ENCODE data around the gene WNT1.

Gene WNT1

DNA sequence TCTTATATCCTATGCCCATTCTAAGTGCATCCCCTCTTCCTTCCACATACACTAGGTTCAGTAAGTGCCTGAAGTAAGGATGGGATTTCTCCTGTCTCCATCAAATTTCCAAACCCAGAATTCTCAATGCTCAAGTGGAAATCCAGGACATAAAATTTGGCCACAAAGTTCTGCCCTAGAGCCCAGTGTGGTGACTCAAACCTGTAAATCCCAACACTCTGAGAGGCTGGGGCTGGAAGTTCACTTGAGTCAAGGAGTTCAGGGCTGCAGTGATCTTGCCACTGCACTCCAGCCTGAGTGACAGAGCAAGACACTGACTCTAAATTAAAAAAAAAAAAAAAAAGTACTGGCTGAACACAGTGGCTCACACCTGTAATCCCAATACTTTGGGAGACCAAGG, 16.3 kb upstream of the WNT1 start:
- no peak for DNase-seq

DNA sequence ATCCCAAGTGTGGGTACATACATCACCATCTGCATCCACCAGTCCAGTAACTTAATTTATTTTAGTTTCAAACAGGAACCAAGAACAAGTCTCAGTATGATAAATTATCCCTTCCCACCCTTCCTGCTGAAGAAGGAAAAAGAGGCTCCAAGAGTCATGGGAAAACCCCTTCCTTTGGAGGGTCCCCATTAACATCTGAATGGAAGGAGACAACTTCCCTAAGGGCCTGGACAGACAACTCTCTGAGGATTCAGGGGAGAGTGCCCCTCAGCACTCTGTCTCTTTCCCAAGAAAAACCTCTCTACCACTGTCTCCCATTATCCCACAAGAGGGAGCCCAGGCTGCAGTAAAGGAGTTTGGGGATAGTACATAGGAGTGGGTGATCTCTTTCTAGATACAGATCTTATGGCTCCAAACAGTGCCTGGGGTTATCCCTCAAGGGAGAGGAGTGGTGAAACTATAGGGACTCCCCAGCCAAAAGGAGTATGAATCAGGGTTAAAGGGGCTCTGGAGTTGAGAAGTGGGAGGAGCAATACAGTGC, 12.8 kb upstream of the WNT1 start:
- DNase-seq: no peak

DNA sequence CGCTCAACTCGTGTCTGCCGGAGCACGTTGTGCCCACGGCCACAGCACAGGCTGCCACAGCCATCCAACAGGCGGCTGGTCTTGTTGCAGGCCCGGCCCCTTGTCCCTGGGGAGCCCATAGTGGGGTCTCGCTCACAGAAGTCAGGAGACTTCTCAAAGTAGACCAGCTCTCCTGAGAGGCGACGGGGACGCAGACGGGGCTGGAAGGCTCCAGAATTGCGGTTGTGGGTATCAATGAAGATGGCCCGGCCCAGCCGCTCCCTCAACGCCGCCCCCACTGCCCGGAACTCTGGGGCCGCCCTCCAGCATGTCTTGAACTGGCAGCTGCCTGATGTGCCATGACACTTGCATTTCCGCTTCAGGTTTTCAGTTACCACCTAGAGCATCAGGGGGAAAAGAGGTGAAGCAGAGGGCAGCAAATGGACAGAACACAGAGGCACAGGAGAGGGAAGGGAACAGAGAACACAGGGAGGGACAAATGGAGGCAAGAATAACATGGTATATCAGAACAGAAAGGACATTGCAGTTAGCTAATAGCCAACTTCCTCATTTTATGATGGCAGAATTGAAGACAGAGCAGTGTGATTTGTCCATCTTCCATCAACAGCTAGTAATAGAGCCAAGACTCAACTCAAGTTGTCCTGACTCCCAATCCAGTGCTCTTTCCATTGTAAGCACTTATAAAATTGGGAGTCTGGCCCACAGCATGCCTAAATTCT, 11.8 kb upstream of the WNT1 start:
- DNase-seq: no peak

DNA sequence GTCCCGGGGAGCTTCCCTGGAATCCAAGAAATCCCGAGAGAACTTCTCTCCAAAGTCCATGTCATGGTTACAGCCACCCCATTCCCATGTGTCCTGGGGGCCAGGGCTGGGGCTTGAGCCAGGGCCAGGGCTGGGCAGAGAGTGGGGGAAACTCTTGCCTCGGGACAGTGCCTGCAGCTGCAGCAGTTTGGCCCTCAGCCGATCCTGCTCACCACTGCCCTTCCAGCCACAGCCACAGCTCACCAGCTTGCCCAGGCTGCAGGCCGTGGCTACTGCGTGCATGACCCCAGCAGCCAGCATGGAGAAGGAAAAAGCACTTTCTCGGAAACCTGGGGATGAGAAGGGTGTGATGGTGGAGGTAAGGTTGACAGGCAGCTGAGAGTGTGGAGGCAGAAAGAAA, 10.1 kb upstream of the WNT1 start:
- DNase-seq: no peak

DNA sequence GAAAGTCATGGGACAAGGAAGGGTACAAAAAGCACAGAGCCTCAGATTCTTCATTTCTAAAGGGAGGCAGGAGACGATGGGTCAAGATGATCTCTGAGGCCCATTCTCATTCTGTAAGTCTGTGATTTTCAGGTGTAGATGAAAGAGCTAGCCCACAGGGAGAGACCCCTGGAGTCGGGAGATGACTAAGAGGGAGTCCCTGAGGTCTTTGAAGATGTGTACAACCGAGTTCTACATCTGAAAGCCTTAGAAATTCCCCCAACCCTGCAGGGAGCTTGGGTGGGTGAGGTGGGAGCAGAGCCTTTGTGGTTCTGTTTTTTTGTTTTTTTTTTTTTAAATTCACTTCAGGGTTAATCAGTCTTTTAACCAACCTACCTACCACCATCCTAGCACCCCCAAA, 9.7 kb upstream of the WNT1 start:
- no peak for DNase-seq

DNA sequence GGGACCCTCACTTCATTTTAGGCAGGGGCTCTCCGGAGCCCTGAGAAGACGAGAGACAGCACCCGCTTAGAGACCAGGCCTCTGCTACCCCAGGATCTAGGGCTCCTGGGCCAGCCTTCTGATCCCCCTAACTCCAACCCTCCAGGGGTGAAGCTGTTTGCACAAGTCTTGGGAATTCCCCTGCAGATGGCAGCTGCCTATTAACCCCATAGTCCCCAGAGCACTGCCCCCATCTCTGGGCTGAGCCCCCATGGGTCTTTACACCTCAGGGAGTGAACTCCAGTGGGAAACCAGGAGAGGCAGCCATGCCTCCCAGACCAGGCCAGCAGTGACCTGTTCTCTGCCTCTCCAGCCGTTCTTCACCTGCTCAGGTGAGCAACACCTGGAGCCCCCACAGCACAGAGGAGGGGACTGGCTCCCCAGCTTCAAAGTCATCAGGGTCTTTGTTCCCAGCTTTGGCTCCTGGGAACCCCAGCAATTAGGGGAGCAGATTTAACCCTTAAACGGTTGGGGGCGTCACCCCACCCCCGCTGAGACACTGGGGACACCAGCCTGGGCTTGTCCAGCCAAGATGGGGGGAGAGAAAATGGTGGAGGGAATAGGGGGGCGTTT, 8.9 kb upstream of the WNT1 start:
- no peak for DNase-seq

DNA sequence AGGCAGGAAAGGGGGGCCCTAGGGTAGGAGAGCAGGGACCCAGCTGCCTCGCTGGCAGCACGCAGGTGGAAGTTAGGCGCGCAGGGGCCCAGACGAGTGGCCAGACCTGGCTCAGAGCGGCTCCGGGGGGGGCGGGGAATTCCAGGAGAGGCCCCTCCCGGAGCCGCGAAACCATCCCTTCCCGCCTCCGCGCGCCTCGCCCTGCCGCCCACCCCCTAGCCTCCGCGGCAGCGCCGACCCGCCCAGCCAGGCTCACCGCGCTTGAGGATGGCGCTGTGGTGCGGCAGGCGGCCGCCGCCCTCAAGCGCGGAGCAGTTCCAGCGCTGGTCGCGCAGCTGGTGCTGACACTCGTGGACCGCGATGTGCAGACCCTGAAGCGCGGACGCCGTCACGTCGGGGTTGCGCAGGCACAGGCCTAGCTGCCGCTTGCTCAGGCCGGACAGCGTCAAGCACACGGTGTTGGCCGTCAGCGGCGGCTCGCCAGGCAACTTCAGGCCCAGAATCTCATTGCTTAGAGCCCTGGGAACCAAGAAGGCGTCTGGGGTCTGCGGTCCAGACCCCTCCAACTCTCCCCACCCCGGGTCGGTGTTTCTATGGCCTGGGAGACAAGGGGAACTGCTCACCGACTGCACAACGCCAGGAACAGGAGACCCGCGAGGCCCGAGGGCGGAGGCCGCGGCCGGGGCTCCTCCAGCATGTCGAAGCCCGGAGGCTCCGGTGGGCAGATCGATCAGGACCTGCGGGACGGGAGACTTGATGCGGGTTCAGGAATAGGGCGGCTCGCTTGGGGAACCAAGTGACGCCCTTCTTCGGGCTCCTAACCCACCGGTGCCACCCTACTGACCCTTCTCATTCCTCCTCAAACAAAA, 8.1 kb upstream of the WNT1 start:
- DNase-seq: peak; percentile 58 to 66

DNA sequence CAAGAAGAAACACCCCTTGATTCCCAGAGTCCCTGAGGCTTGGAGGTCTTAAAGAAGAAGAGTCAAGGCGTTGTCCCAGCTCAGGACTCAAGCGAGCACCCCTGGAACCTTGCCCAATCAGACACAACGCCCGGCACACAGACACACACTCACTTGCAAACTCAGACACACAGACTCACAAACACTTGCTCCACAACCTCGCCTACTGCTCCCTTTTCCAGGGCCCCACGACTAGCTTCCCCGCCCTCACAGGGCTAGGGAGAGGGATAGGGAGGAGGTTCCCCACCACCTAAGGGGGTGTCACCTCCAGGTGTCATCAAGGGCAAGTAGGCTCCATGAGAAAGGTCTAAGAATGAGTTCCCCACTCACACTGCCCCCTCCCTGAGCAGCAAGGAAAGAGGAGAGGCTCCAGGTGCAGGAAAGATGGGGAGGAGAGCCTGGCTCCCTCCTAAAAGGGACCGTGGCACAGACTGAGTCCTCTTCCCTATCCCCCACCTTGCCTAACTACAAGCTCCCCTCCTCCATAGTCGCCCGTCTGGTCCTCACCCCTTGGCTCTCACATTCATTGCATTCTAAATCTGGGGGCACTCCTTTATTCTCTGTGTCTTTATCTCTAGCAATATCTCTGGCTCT, 7.3 kb upstream of the WNT1 start:
- no peak for DNase-seq

DNA sequence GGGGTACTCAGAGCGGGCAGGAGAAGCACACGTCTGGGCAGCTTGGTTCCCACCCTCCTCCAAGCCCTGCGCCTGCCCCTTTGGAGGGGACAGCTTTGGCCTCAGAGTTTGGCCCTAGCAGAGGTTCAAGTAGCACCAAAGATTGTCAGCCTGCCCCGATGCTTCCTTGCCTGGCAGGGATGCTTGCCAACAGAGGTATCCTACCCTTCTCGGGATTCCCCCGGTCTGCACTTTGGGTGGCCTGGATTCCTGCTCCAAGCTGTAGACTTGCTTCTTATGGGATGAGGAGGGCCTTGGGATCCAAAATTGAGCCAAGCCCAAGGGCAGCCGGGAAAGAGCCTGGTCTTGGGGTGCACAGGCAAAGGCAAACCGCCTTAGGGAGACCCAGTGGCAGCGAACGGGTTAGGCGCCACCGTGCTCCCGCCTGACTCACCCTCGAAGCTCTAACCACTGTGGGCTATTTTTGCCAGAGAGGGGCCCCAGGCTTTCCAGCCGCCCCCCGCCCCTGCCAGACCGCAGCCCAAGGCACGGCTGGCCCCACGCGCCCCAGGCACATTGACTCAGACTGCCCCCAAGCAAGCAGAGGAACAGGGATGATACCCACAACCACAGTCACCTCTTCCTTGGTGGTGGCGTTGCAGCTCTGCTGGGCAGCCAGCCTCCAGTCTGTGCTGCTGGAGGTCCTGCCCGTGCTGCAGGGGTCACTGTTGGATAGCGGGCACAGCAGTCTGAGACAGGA, 5.7 kb upstream of the WNT1 start:
- DNase-seq: no peak

DNA sequence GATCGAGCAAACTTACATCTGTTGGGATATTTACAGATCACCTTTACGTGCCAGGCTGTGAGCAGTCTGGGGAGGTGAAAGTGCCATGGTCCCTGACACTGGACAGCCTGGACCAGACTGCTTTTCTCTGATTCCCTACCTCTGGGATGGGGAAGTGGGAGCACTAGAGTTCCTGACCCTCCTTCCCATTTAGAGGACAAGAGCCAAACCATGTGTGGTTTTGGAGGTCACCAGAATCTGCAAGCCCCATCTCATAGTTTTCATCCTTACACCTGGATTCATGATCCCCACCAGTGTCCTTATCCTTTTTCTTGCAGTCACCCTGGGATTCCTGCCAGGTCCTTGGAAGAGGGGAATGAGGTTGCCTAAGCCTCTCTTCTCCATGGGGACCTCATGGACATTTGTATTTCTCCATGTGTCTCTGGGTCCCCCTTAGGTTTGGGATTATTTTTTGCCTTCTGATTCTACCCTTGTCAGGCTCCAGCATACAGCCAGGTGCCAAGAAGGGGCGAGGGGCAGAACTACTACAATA, 5.1 kb upstream of the WNT1 start:
- DNase-seq: no peak

DNA sequence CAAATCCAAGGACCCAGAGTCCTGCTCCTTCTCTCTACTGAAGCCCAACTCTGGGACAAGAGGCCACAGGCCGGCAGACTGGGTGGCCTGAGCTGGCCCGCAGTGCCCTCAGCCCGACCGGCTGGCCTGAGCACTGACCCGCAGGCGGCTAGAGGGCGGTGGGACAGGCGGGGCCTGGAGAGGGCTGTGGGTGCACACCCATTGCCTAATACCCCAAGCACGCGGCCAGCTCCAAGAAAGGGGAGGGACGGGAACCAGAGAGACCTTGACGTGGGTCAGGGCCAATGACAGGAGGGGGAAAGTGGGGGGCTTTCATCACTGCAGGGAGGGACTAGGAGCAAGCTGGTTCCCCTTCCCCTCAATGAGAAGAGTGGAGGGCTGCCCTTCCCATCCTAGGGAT, 4.6 kb upstream of the WNT1 start:
- DNase-seq: no peak

DNA sequence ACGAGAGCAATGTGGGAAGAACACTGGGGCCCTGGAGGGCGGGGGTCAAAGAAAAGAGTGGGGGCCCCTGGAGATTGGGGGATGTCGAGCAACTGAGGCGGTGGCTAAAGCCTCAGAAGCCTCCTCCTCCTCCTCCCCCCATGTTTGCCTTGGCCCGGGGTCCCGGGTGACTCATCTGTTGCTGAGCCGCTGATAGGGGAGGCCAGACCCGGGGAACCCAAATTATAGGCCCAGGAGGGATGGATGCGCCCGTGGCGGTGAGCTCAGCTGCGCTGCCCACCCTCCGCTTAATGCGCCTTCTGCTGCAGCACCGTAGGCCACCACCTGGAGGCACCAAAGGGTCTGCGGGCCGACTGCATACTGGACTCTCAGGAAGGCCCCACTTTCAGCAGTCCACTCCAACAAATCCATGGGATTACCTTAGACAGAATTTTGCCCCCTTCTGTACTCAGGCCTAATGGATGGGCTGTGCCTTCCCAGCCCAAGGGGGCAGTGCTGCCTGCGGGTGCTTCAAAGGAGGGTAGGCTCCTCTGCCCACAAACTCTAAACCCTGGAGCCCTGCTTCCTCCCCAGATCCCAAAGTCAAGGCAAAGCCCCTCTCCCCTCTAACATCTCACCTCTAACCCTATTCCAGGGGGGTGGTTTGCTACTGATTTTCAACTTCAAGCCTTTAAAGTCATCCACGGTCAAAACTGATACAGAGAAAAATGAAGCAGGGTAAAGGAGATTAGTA, 4.0 kb upstream of the WNT1 start:
- DNase-seq: peak in 1 of 2 experiments; percentile 34

DNA sequence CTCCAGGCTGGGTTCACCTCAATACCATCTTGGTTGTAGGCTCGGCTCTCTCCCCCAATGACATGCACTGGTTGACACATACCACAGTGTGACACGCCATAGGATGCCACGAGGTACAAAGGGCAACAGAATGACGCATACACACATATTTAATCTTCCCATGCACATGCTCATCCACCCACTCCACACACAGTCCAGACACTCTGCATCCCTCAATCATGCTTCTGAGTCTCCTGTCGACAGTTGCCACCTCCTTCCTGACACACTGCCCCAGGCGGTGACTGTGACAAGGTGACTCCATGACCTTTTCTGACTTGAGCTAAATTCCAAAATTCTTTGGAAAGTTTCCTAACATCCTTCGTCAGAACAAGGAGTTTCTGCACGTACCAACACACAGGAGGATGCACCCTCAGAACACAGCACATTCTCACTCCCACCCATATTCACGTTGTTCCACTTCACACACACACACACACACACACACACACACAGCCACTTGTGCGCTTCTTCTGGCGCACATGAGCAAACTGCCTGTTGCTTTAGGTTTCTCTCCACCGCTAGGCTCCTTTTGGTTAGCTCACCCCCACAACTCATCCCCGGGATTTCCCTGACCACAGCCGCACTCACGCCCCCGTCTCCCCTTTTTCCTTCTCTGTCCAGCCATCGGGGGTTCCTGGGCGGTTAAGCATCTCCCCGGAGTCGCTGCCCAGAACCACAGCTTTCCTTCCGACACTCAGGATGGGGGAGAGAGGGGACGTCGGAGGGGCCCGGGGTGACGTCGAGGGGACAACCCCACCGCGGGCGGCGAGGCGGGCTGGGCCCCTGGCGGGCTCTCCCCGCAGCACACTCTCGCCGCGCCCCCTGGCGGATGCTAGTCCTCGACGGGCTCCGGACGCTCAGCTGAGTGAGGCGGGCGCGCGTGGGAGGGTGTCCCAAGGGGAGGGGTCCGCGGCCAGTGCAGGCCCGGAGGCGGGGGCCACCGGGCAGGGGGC, 536 bp upstream of the WNT1 start:
- DNase-seq: peak; percentile 71 to 83

DNA sequence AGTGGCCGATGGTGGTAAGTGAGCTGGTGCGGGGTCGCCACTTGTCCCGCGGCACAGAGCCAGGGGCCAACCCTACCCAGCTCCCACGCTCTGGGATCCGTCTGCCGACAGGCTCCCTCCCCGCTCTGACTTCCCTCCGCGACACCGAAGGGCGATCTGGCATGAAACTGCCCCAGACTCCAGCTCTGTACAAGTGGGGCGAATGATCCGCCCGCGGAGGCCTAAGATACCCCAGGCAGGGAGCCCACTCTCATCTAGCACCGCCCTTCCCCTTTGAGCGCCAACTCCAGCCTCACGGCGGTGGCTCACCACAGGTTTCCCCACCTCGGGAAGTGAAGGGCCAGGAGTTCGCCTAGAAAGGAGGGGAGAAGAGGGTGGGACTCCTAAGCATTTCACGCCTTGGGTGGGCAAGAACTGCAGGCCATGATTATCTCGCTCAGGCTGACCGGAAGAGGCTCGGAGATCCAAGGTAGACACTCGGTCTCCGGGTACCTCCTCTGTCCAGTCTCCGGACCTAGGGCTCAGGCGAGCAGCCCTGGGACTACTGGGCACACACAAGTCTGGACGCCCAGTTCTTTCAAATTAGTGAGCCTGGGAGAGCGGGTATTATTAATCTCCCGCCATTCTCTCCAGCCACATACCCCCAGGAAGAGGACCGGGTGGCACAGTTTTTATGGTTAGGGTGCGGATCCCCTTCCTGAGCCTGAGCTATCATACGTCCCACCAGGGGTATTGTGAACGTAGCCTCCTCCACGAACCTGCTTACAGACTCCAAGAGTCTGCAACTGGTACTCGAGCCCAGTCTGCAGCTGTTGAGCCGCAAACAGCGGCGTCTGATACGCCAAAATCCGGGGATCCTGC, 849 bp downstream of the WNT1 start:
- no peak for DNase-seq

DNA sequence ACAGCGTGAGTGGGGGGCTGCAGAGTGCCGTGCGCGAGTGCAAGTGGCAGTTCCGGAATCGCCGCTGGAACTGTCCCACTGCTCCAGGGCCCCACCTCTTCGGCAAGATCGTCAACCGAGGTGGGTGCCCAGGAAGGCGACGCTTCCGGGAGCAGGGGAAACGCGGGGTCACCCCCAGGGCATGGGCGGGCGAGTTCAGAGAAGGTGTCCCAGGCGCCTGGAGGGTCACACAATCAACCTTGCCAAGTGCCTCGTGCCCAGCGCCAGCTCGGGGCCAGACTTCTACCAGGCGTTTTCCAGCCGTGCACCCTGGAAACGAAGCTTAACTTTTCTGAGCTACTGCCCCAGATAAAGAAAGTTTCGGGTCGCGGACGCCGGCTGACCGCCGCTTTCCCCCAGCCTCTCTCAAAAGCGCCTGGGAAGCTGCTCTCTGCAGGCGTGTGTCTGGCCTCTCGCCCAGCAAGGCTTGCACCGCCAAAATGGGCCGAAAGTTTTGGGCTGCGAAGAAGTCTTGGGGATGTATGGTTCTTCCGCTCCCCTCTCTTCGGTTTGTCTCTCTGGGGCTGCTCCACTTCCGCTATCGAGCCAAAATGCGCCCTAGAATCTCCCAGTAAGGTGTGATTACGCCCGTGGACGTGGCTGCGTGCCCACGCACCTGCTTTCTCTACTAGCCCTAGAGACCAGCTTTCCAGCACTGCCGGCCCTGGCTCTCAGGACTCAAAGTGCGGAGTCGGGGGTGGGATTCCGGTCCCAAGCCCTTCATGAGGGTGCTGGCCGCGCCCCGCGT, 1.7 kb downstream of the WNT1 start:
- no peak for DNase-seq

DNA sequence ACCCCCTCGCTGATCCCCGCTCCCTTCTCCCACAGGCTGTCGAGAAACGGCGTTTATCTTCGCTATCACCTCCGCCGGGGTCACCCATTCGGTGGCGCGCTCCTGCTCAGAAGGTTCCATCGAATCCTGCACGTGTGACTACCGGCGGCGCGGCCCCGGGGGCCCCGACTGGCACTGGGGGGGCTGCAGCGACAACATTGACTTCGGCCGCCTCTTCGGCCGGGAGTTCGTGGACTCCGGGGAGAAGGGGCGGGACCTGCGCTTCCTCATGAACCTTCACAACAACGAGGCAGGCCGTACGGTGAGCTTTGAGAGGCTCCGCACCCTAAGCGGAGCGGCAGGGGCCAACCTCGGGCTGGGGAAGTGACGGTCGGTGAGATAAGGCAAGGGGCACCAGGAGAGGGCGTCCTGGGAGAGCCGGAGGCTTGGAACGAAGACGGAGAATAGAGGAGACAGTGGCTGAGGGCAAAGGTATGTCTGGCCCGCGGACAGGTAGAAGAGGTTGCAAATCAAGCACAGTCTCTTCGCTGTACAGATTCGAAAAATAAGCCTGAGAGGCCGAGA, 2.3 kb downstream of the WNT1 start:
- DNase-seq: no peak

DNA sequence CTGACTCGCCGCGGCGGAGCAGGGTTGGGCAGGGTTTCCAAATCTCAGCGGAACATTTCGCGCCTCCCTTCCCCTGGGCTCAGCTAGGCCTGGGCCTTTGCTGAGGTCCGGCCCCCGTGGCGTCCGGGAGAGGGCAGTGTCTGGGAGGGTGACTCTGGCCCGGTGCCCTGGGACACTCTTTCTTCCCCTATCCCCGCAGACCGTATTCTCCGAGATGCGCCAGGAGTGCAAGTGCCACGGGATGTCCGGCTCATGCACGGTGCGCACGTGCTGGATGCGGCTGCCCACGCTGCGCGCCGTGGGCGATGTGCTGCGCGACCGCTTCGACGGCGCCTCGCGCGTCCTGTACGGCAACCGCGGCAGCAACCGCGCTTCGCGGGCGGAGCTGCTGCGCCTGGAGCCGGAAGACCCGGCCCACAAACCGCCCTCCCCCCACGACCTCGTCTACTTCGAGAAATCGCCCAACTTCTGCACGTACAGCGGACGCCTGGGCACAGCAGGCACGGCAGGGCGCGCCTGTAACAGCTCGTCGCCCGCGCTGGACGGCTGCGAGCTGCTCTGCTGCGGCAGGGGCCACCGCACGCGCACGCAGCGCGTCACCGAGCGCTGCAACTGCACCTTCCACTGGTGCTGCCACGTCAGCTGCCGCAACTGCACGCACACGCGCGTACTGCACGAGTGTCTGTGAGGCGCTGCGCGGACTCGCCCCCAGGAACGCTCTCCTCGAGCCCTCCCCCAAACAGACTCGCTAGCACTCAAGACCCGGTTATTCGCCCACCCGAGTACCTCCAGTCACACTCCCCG, 3.0 kb downstream of the WNT1 start:
- DNase-seq: peak; percentile 30 to 49

Measured in stimulated activated CD4-positive, alpha-beta T cell treated with anti-CD3 and anti-CD28 coated beads, Interleukin-4, amount 100 ng/mL, for 4 hours (primary cell).